ENCODE measurements around the gene BROX. TPM values are rescaled to one million over a fixed set of nuclear protein-coding genes. Genes with fewer than 3 reads are reported as not detected.

BROX gene
- polyA plus RNA-seq, 1 experiment = 8.6 TPM

- POLR2A ChIA-PET = no interaction called here
- Histone ChIP-seq H3K27me3 (ENCODE audit: control insufficient read depth, insufficient read depth, low read length) (peaks cover 2% of the 10 kb centered on the region), H3K9me3 (ENCODE audit: control insufficient read depth, insufficient read depth, low read length) (peaks cover 4% of the 10 kb centered on the region; the same call in 1 of the 2 replicates), H3K4me3 (ENCODE audit: low read depth, low read length) (no peak overlapping the region), H3K27ac (ENCODE audit: low read depth, low read length) (no peak overlapping the region)
- DNase-seq (ENCODE audit: low read depth, low spot score) = no peak
- CTCF ChIA-PET = interaction anchor here (0.6 kb wide), 1 partner anchor 40 kb away, joined by 3 read pairs; no protein-coding TSS in a partner anchor
- TF ChIP-seq CTCF (IDR thresholded peaks at IDR 0.05; ENCODE audit: low read depth, low read length) = no peak
These were observed 56.8 kb downstream of the BROX start for GRCh38 chr1:222769181-222769580.

GRCh38 chr1:222769971-222770620 is 57.7 kb downstream of the BROX start:
- Histone ChIP-seq H3K4me3 (ENCODE audit: low read depth, low read length) (no peak overlapping the region), H3K27ac (ENCODE audit: low read depth, low read length) (no peak overlapping the region), H3K9me3 (ENCODE audit: control insufficient read depth, insufficient read depth, low read length) (peaks cover 4% of the 10 kb centered on the region; the same call in 1 of the 2 replicates), H3K27me3 (ENCODE audit: control insufficient read depth, insufficient read depth, low read length) (peaks cover 2% of the 10 kb centered on the region)
- ChIA-PET POLR2A (no interaction called here), CTCF (no interaction called here)
- TF ChIP-seq CTCF (IDR thresholded peaks at IDR 0.05; ENCODE audit: low read depth, low read length) = no peak
- no peak for DNase-seq (ENCODE audit: low read depth, low spot score)

GRCh38 chr1:222772996-222773379 is 60.6 kb downstream of the BROX start:
- no peak for TF ChIP-seq CTCF (IDR thresholded peaks at IDR 0.05; ENCODE audit: low read depth, low read length)
- no peak for DNase-seq (ENCODE audit: low read depth, low spot score)
- H3K27ac ChIP-seq (ENCODE audit: low read depth, low read length) = no peak overlapping the region
- H3K27me3 ChIP-seq (ENCODE audit: control insufficient read depth, insufficient read depth, low read length) = no peaks in the 10 kb centered on the region
- CTCF ChIA-PET = interaction anchor here (1.1 kb wide), 1 partner anchor 317 kb away, joined by 4 read pairs; no protein-coding TSS in a partner anchor
- no peak overlapping the region for H3K4me3 ChIP-seq (ENCODE audit: low read depth, low read length)
- peaks cover 4% of the 10 kb centered on the region; the same call in 1 of the 2 replicates for H3K9me3 ChIP-seq (ENCODE audit: control insufficient read depth, insufficient read depth, low read length)
- POLR2A ChIA-PET = no interaction called here

- TF ChIP-seq CTCF (IDR thresholded peaks at IDR 0.05; ENCODE audit: low read depth, low read length) = no peak
- Histone ChIP-seq H3K4me3 (ENCODE audit: low read depth, low read length) (no peak overlapping the region), H3K27ac (ENCODE audit: low read depth, low read length) (no peak overlapping the region), H3K27me3 (ENCODE audit: control insufficient read depth, insufficient read depth, low read length) (no peaks in the 10 kb centered on the region), H3K9me3 (ENCODE audit: control insufficient read depth, insufficient read depth, low read length) (no peaks in the 10 kb centered on the region)
- no peak for DNase-seq (ENCODE audit: low read depth, low spot score)
- POLR2A ChIA-PET = interaction anchor here (0.7 kb wide), 1 partner anchor 90 kb away, joined by 3 read pairs; no protein-coding TSS in a partner anchor
- CTCF ChIA-PET = interaction anchor here (1.3 to 1.5 kb wide), 2 partner anchors 38 to 313 kb away, joined by 3 to 9 read pairs; no protein-coding TSS in a partner anchor
These were observed 65.1 kb downstream of the BROX start for GRCh38 chr1:222777463-222777862.

GRCh38 chr1:222777977-222778376 is 65.6 kb downstream of the BROX start:
- no peaks in the 10 kb centered on the region for H3K9me3 ChIP-seq (ENCODE audit: control insufficient read depth, insufficient read depth, low read length)
- no peak overlapping the region for H3K27ac ChIP-seq (ENCODE audit: low read depth, low read length)
- CTCF ChIA-PET = interaction anchor here (1.2 kb wide), 1 partner anchor 312 kb away, joined by 3 read pairs; no protein-coding TSS in a partner anchor
- H3K27me3 ChIP-seq (ENCODE audit: control insufficient read depth, insufficient read depth, low read length) = no peaks in the 10 kb centered on the region
- no peak for DNase-seq (ENCODE audit: low read depth, low spot score)
- H3K4me3 ChIP-seq (ENCODE audit: low read depth, low read length) = no peak overlapping the region
- POLR2A ChIA-PET = no interaction called here
- TF ChIP-seq CTCF (IDR thresholded peaks at IDR 0.05; ENCODE audit: low read depth, low read length) = no peak
